K562 (cell line): Measurements from ENCODE around the gene PPRC1. TPM values are rescaled to one million over a fixed set of nuclear protein-coding genes. Genes with fewer than 3 reads are reported as not detected.

ENCODE experiments used
- ADNP ChIP-seq: fragments of 200-800 bp; sonication (Bioruptor generic); IDR thresholded peaks from 2 replicates; pipeline ENCODE4 v1.6.1; 2016; ENCODE audit warnings: missing genetic modification characterization, missing compliant biosample characterization
- C11orf30 ChIP-seq: fragments of 450-650 bp; IDR thresholded peaks from 2 replicates; pipeline ENCODE4 v1.6.1; 2016; ENCODE audit warnings: low read depth, mild to moderate bottlenecking
- ESRRB ChIP-seq: fragments of 250-450 bp; sonication (Bioruptor Pico); IDR thresholded peaks from 2 replicates; pipeline ENCODE4 v1.5.0; 2020; ENCODE audit warnings: mild to moderate bottlenecking, moderate library complexity, borderline replicate concordance
- GTF2F1 ChIP-seq: IDR thresholded peaks from 2 replicates; pipeline ENCODE4 v1.6.1; 2011; ENCODE audit warnings: low read depth, low read length, improper control_type of control experiment
- MYC ChIP-seq, 2 experiments: fragments of 250-450 bp in 1 of 2; sonication (Bioruptor Pico) in 1 of 2; IDR thresholded peaks; 2 replicates each; pipeline versions ENCODE4 v1.5.1 to v1.6.1; 2012 to 2021; ENCODE audit warnings: low read depth in 2 of 2, borderline replicate concordance in 1 of 2, improper control_type of control experiment in 1 of 2, low read length in 1 of 2, mild to moderate bottlenecking in 1 of 2, moderate library complexity in 1 of 2
- NFIC ChIP-seq: fragments of 450-650 bp; IDR thresholded peaks from 2 replicates; pipeline ENCODE4 v1.6.1; 2017; ENCODE audit warnings: mild to moderate bottlenecking, inconsistent platforms
- POLR3A ChIP-seq: IDR thresholded peaks from 2 replicates; pipeline ENCODE4 v1.6.1; 2011; ENCODE audit warnings: borderline replicate concordance, mild to moderate bottlenecking, moderate library complexity; ENCODE audit not compliant: insufficient read length, insufficient read depth; ENCODE audit errors: extremely low read depth
- RBFOX2 ChIP-seq: fragments of 200-400 bp; formaldehyde crosslinking; IDR thresholded peaks from 2 replicates; pipeline ENCODE4 v1.6.1; 2017; ENCODE audit warnings: low read depth, mild to moderate bottlenecking, low read length, moderate library complexity
- RBM34 ChIP-seq: fragments of 200-400 bp; formaldehyde crosslinking; IDR thresholded peaks from 2 replicates; pipeline ENCODE4 v1.6.1; 2018; ENCODE audit warnings: low read length, borderline replicate concordance; ENCODE audit not compliant: insufficient read depth
- RCOR1 ChIP-seq, 2 experiments: IDR thresholded peaks; 2 replicates each; pipeline ENCODE4 v1.6.1; 2012; ENCODE audit warnings: low read depth in 2 of 2, low read length in 2 of 2, borderline replicate concordance in 1 of 2, improper control_type of control experiment in 1 of 2
- SMARCA5 ChIP-seq: fragments of 450-650 bp; IDR thresholded peaks from 2 replicates; pipeline ENCODE4 v1.6.1; 2016
- SMARCE1 ChIP-seq: fragments of 450-650 bp; IDR thresholded peaks from 2 replicates; pipeline ENCODE4 v1.7.1; 2016; ENCODE audit warnings: mild to moderate bottlenecking
- XRCC4 ChIP-seq: IDR thresholded peaks from one replicate; pipeline ENCODE4 v1.6.1; 2011; ENCODE audit not compliant: insufficient read depth, insufficient read length; ENCODE audit errors: extremely low read depth
- ZBED1 ChIP-seq: IDR thresholded peaks from 2 replicates; pipeline ENCODE4 v1.6.1; 2014
- ZNF143 ChIP-seq: sonication (generic); formaldehyde crosslinking; IDR thresholded peaks from 2 replicates; pipeline ENCODE4 v1.9.0; 2022; ENCODE audit warnings: mild to moderate bottlenecking, missing genetic modification reagents
- polyA plus RNA-seq, 8 experiments: library from polyadenylated mRNA; depleted of rRNA in 4 of 8; stranded (reverse) in 5 of 8; unstranded in 3 of 8; fragments of >200 nt; fragmentation: Nextera tagmentation in 2 of 8; fragmentation: Illumina TruSeq in 1 of 8; extraction: Ambion mirVana in 2 of 8; extraction: Trizol in 1 of 8; gene quantifications; 2 replicates each; pipeline versions ENCODE4 v1.2.1 to v1.2.3, GENCODE V29; 2011 to 2014; ENCODE audit warnings: inconsistent platforms in 1 of 8, missing spikeins in 1 of 8
- total RNA-seq, 7 experiments: library from RNA; depleted of rRNA in 6 of 7; stranded (reverse); fragments of >200 nt in 6 of 7; fragmentation: Illumina TruSeq in 2 of 7; extraction: Trizol in 2 of 7; gene quantifications; 2 replicates each; pipeline versions ENCODE4 v1.2.1 to v1.2.3, GENCODE V29; 2011 to 2021; ENCODE audit warnings: low replicate concordance in 1 of 7
- TF ChIP-seq, protein P1 (sequence below), 2 experiments: fragments of 450-650 bp in 1 of 2; IDR thresholded peaks; 2 replicates each; pipeline ENCODE4 v1.6.1; 2011 to 2017; ENCODE audit warnings: low read depth in 2 of 2, antibody characterized with exemption in 1 of 2, borderline replicate concordance in 1 of 2, low read length in 1 of 2, mild to moderate bottlenecking in 1 of 2, mixed read lengths in 1 of 2; ENCODE audit not compliant: control insufficient read depth in 1 of 2
- TF ChIP-seq, protein P2 (sequence below): fragments of 150-350 bp; conservative IDR thresholded peaks from 2 replicates; pipeline ENCODE4 v1.6.1; 2014; ENCODE audit warnings: low read length
- TF ChIP-seq, protein P3 (sequence below): fragments of 450-650 bp; IDR thresholded peaks from 2 replicates; pipeline ENCODE4 v1.6.1; 2016

Gene PPRC1
- total and polyA plus RNA-seq, 9 of the 15 experiments (the other 6 are each of a cell fraction or from before 2014, with no cell fraction given), result 8.5 to 47.1 (median 16.2) TPM

DNA sequence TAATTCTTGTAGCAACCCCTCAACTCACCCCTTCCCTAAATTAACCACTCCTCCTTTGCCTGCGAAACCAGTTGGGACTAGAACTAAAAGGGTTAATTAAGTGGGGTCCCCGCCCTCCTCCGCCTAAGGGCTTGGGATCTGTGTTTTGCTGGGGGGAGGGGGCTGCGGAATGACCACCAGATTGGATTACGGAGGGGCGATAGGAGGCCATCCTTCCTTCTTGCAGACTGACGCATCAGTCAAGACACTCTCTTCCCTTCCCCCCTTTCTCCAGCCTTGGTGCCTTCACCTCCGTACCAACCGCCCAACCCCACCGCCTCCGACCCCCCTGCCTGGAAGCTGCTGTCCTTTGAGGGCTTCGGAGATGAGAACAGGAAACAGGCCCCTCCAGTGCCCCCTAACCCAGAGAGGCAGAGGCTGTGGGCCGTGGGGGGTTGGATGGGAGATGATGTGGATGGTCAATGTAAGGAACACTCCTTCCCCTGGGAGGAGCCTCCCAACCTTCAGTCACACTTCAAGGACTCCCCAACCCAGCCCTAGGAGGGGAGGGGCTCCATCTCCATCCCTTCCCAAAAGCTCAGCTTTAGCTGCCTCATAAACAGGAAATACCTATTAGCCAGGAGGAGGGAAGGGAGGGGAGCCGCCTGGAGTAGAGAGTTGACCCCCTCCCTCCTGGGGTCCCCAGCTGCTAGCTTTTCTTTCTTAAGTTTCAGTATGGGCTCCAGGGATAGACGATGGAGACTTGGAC, 11.7 kb upstream of the PPRC1 start (continued):
- TF ChIP-seq NFIC (no peak), GTF2F1 (no peak), RBFOX2 (no peak), POLR3A (no peak), RBM34 (no peak), SMARCE1 (0 out of 2 replicates have a peak, but pooled peaks have one; percentile 18), ZBED1 (no peak), ZNF143 (no peak), ESRRB (CRISPR knock-in tag) (no peak), SMARCA5 (no peak), MYC (IDR thresholded peaks at IDR 0.05; ENCODE audit: low read depth, low read length) (no peak), MYC (CRISPR knock-in tag; IDR thresholded peaks at IDR 0.05; ENCODE audit: borderline replicate concordance, low read depth) (0 out of 2 replicates have a peak, but pooled peaks have one; percentile 1), RCOR1 (IDR thresholded peaks at IDR 0.05; ENCODE audit: borderline replicate concordance in 1 of 2, low read depth in 2 of 2, low read length in 2 of 2) (peak in 1 of 2 experiments; percentile 21; a peak in 1 of 4 replicates), C11orf30 (no peak), ADNP (tag) (no peak), XRCC4 (no peak)
- TF ChIP-seq, protein P1, sequence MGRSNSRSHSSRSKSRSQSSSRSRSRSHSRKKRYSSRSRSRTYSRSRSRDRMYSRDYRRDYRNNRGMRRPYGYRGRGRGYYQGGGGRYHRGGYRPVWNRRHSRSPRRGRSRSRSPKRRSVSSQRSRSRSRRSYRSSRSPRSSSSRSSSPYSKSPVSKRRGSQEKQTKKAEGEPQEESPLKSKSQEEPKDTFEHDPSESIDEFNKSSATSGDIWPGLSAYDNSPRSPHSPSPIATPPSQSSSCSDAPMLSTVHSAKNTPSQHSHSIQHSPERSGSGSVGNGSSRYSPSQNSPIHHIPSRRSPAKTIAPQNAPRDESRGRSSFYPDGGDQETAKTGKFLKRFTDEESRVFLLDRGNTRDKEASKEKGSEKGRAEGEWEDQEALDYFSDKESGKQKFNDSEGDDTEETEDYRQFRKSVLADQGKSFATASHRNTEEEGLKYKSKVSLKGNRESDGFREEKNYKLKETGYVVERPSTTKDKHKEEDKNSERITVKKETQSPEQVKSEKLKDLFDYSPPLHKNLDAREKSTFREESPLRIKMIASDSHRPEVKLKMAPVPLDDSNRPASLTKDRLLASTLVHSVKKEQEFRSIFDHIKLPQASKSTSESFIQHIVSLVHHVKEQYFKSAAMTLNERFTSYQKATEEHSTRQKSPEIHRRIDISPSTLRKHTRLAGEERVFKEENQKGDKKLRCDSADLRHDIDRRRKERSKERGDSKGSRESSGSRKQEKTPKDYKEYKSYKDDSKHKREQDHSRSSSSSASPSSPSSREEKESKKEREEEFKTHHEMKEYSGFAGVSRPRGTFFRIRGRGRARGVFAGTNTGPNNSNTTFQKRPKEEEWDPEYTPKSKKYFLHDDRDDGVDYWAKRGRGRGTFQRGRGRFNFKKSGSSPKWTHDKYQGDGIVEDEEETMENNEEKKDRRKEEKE (IDR thresholded peaks at IDR 0.05; ENCODE audit: borderline replicate concordance in 1 of 2, control insufficient read depth in 1 of 2, low read depth in 2 of 2, low read length in 1 of 2), result no peak
- TF ChIP-seq, protein P2, sequence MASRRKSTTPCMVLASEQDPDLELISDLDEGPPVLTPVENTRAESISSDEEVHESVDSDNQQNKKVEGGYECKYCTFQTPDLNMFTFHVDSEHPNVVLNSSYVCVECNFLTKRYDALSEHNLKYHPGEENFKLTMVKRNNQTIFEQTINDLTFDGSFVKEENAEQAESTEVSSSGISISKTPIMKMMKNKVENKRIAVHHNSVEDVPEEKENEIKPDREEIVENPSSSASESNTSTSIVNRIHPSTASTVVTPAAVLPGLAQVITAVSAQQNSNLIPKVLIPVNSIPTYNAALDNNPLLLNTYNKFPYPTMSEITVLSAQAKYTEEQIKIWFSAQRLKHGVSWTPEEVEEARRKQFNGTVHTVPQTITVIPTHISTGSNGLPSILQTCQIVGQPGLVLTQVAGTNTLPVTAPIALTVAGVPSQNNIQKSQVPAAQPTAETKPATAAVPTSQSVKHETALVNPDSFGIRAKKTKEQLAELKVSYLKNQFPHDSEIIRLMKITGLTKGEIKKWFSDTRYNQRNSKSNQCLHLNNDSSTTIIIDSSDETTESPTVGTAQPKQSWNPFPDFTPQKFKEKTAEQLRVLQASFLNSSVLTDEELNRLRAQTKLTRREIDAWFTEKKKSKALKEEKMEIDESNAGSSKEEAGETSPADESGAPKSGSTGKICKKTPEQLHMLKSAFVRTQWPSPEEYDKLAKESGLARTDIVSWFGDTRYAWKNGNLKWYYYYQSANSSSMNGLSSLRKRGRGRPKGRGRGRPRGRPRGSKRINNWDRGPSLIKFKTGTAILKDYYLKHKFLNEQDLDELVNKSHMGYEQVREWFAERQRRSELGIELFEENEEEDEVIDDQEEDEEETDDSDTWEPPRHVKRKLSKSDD, result no peak
- TF ChIP-seq, protein P3, sequence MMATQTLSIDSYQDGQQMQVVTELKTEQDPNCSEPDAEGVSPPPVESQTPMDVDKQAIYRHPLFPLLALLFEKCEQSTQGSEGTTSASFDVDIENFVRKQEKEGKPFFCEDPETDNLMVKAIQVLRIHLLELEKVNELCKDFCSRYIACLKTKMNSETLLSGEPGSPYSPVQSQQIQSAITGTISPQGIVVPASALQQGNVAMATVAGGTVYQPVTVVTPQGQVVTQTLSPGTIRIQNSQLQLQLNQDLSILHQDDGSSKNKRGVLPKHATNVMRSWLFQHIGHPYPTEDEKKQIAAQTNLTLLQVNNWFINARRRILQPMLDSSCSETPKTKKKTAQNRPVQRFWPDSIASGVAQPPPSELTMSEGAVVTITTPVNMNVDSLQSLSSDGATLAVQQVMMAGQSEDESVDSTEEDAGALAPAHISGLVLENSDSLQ, result peak; percentile 16; the same call in 1 of the 2 replicates
